ENCODE measurements around the gene CSPG4.

The CSPG4 gene

DNA sequence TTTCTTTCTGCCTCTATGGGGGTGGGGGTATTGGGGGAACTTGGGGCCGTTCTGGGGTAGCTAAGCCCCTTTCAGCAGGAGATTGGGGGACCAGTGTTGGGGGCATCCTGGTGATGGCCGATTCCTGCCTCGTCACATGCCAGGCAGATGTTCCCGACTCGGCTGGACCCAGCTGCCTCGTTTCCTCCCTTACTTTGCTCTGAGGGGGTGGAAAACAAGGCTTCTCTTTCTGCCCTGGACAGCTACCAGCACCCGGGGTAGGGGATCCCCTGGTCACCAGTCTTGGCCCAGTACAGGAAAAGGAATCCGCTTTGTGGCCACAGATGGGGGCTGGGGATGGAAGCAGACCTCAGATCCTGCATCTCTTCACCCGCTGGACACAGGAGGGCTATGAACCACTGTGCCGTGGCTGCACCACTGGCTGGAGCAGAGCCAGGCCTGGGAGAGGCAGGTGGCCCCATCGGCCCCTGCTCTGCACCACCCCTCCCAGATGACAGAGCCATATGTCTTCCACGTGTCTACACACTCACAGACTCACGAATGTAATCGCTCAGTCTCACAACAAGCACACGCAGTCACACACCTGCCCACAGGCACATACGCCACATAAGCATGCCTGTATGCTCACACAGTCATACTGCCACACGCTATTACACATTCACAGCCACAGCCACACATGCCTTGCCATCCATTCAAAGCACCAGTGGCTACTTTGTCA lies 52.6 kb downstream of the CSPG4 start:
- peak overlapping the region; percentile 88 to 93 for H3K27ac ChIP-seq
- TF ChIP-seq, protein P1, sequence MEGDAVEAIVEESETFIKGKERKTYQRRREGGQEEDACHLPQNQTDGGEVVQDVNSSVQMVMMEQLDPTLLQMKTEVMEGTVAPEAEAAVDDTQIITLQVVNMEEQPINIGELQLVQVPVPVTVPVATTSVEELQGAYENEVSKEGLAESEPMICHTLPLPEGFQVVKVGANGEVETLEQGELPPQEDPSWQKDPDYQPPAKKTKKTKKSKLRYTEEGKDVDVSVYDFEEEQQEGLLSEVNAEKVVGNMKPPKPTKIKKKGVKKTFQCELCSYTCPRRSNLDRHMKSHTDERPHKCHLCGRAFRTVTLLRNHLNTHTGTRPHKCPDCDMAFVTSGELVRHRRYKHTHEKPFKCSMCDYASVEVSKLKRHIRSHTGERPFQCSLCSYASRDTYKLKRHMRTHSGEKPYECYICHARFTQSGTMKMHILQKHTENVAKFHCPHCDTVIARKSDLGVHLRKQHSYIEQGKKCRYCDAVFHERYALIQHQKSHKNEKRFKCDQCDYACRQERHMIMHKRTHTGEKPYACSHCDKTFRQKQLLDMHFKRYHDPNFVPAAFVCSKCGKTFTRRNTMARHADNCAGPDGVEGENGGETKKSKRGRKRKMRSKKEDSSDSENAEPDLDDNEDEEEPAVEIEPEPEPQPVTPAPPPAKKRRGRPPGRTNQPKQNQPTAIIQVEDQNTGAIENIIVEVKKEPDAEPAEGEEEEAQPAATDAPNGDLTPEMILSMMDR (IDR thresholded peaks at IDR 0.05), result no peak
- no peak for DNase-seq (ENCODE audit: low spot score)
- H3K4me3 ChIP-seq, result no peak overlapping the region

DNA sequence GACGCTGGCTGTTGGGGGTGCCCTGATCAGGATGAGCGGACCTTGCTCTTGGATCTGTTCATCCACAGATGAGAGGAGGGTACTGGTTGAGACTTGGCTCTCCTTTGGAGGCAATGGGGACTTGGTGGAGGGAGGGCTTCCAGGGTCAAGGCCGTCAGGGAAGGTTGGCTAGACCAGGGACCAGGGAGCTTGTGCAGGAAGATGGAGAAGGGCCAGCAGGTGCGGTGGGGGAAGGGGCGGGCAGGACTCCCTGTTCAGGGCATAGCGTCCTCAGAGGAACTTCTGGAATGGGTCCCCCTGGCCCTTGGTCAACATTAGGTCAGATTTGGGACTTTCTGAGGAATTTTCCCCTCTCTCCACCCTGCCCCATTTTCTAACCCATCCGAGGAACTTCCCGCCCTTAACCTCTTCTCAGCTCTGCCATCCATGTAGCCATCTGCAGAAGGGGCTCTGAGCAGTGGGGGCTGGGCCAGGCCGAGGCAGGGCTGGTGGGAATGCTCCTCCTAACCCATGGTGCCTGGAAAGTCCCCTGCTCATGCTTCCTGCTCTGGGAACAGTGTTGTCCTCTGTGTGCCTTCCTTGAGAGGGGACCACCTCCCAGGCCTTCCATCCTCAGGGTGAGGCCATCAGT lies 53.4 kb downstream of the CSPG4 start:
- TF ChIP-seq, protein P1 (IDR thresholded peaks at IDR 0.05), result no peak
- Histone ChIP-seq H3K4me3 (no peak overlapping the region), H3K27ac (peak overlapping the region; percentile 88 to 93)
- DNase-seq (ENCODE audit: low spot score), result no peak

DNA sequence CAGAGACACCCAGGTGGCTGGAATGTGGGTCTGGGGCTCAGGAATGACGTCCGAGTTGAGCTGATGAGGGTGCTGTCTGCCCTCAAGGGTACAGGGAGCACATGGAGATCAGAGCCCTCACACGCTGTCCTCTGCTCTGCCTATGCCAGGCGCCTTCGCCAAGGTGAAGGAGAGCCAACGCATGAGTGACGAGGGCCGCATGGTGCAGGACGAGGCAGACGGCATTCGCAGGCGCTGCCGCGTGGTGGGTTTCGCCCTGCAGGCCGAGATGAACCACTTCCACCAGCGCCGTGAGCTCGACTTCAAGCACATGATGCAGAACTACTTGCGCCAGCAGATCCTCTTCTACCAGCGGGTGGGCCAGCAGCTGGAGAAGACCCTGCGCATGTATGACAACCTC lies 55.8 kb downstream of the CSPG4 start:
- H3K27ac ChIP-seq, result no peak overlapping the region
- DNase-seq (ENCODE audit: low spot score), result no peak
- TF ChIP-seq, protein P1 (IDR thresholded peaks at IDR 0.05), result no peak
- no peak overlapping the region for H3K4me3 ChIP-seq

DNA sequence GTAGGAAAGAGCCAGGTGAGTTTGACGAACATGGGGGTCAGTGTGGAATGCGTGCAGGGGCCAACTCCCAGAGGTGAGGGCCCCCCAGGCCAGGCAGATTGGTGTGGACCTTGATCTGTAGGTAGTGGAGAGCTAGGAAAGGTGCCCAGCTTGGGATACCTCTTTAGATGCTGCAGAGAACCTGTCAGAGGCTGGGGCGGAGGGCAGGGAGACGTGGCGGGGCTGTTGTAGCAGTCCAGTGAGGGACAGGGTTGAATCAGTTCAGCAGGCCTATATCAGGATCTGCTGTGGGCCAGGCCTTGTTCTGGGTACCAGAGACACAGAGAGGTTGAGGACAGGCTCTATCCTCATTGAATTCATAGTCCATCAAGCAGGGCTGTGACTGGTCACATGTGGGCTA lies 56.3 kb downstream of the CSPG4 start:
- DNase-seq (ENCODE audit: low spot score), result no peak
- H3K27ac ChIP-seq, result peak overlapping the region in 1 of 2 donors; percentile 9
- H3K4me3 ChIP-seq, result no peak overlapping the region
- TF ChIP-seq, protein P1 (IDR thresholded peaks at IDR 0.05), result no peak

DNA sequence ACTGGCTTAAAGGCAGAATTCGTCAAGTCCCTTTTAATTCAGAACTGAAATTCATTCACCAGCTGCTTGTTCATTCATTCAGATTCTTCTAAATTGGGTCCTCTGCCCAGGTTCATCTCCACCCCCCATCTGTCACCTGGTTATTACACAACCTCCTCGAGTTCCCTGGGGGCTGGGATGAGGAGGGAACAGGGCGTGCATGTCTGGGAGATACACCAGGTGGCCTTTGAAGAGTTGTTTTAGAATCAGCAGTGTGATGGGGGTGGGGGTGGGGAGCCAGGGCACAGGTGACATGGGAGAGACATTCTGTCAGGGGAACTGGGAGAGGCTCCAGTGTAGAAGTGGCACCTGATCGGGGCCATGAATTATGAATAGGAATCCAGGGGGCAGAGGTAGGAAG lies 56.7 kb downstream of the CSPG4 start:
- Histone ChIP-seq H3K27ac (peak overlapping the region in 1 of 2 donors; percentile 9), H3K4me3 (no peak overlapping the region)
- TF ChIP-seq, protein P1 (IDR thresholded peaks at IDR 0.05), result no peak
- no peak for DNase-seq (ENCODE audit: low spot score)

DNA sequence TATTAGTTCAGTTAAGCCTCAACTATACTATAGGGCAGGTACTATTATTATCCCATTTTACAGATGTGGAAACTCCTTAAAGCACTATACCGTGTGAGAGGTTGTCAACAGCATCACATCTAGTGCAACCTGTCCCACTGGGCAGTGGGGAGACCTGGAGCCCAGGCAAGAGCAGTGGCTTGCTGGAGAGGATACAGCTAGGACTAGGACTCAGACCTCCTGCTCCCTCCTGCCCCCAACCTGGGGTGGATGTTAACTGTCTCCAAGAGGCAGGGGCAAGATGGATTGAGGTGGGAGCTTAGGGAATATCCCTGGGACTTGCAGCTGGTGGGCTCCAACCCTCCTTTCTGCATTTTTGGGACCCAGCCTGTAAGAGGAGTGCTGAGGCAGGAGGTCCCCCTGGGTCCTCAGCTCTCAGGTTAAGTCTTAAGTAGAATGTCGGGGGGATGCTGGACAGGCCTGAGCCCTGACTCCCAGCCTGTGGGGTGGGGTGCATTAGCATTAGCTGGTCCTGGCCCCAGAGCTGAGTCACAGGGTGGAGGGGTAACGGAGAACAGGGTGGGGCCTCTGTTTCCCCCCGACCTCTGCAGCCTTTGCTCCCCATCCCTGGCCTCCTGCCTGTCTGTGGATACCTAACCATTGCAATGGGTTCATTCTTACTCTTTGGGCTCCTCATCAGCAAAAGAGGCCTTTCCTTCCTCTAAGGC lies 58.3 kb downstream of the CSPG4 start:
- Histone ChIP-seq H3K27ac (peak overlapping the region in 1 of 2 donors; percentile 31), H3K4me3 (no peak overlapping the region)
- TF ChIP-seq, protein P1 (IDR thresholded peaks at IDR 0.05), result no peak
- DNase-seq (ENCODE audit: low spot score), result no peak

Data from coronary artery (tissue), 2 donors.